ENCODE data around the gene TRMT6. TPM values are rescaled to one million over a fixed set of nuclear protein-coding genes. Genes with fewer than 3 reads are reported as not detected.

The TRMT6 gene
- total RNA-seq, 2 experiments from 2014 or later, result 24.9 to 27.1 TPM

DNA sequence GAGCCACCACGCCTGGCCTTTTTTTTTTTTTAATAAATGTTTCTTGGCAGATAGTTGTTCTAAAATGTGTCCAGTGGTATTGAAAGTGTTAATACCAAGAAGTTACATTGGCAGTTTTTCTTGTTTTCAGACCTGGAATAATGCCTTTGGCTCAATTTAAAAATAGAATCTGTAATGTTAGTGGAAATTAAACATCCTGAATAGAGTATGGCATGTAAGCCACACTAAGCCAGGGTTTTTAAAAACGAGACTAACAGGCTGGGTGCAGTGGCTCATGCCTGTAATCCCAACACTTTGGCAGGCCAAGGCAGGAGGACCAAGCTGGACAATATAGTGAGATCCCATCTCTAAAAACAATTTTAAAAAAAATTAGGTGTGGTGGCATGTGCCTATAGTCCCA is 25.4 kb upstream of the TRMT6 start:
- H3K27ac Mint-ChIP-seq, result no peak overlapping the region
- no peaks in the 10 kb centered on the region for H3K4me1 Mint-ChIP-seq (ENCODE audit: low read depth)
- H3K36me3 Mint-ChIP-seq, result peaks cover 42% of the 10 kb centered on the region
- POLR2A ChIA-PET, result no interaction called here
- H3K4me3 Mint-ChIP-seq, result no peak overlapping the region
- H3K27me3 Mint-ChIP-seq, result no peaks in the 10 kb centered on the region
- DNase-seq, result no peak
- CTCF ChIA-PET, result no interaction called here
- no peaks in the 10 kb centered on the region for H3K9me3 Mint-ChIP-seq
- intact Hi-C loops (cut with micrococcal nuclease), result no loop called here

DNA sequence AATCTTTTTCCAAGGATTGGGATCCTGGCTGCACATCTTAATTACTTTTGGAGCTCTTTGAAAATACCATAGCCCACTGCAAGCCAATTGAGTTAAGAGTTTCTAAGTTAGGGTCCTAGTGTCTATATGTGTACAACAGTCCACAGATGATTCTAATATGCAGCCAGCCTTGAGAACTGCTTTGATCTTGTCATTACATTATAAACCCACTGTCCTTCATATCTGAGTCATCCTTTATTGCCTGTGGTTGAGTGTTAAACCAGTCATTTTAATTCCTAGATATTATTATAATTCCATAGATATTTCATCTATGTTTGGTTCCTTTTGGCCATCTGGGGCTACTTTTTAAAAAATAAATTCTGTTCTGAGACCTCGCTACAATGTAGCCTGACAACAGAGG is 24.2 kb upstream of the TRMT6 start:
- ChIA-PET POLR2A (no interaction called here), CTCF (no interaction called here)
- H3K36me3 Mint-ChIP-seq, result peaks cover 44% of the 10 kb centered on the region

DNA sequence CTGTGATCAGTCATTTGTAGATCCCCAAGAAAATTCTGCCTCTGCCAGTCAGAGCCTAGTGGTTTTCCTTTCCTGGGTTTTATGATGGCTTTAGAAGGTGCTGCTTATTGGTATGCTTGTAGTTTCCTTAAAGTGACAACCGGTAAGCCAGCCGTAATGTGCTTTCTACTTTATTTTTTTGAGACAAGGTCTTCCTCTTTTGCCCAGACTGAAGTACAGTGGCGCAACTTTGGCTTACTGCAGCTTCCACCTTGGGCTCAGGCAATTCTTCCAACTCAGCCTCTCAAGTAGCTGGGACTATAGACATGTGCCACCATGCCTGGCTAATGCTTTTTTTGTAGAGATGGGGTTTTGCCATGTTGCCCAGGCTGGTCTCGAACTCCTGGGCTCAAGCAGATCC is 23.6 kb upstream of the TRMT6 start:
- H3K4me3 Mint-ChIP-seq, result no peak overlapping the region
- H3K36me3 Mint-ChIP-seq, result peaks cover 41% of the 10 kb centered on the region
- intact Hi-C loops (cut with micrococcal nuclease), result no loop called here
- ChIA-PET CTCF (no interaction called here), POLR2A (no interaction called here)
- no peak for DNase-seq
- H3K27me3 Mint-ChIP-seq, result no peaks in the 10 kb centered on the region
- no peaks in the 10 kb centered on the region for H3K4me1 Mint-ChIP-seq (ENCODE audit: low read depth)
- H3K27ac Mint-ChIP-seq, result no peak overlapping the region
- no peaks in the 10 kb centered on the region for H3K9me3 Mint-ChIP-seq

More for the DNA sequence above, 24.2 kb upstream of the TRMT6 start:
- H3K27ac Mint-ChIP-seq, result no peak overlapping the region
- no peak overlapping the region for H3K4me3 Mint-ChIP-seq
- intact Hi-C loops (cut with micrococcal nuclease), result no loop called here
- DNase-seq, result no peak
- no peaks in the 10 kb centered on the region for H3K27me3 Mint-ChIP-seq
- no peaks in the 10 kb centered on the region for H3K4me1 Mint-ChIP-seq (ENCODE audit: low read depth)
- H3K9me3 Mint-ChIP-seq, result no peaks in the 10 kb centered on the region

DNA sequence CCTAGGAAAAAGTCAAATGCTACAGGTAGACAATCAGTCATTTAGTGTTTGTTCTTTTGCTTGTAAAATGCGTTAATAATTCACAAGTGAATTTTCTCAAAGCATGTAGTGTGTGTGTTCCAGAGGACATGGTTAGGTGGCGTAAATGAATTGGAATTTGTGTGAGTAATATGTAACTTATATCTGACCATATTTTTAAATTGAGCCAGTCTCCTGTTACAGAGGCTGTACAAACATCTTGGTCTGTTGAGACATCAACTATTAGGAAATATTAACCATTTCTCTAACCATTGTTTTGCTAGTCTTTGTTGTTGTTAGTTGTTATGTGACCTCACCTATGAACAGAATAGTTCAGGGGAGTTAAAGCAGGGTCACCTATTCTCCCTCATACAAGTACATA is 22.8 kb upstream of the TRMT6 start:
- no peaks in the 10 kb centered on the region for H3K4me1 Mint-ChIP-seq (ENCODE audit: low read depth)
- no peak for DNase-seq
- intact Hi-C loops (cut with micrococcal nuclease), result no loop called here
- no peak overlapping the region for H3K4me3 Mint-ChIP-seq
- H3K36me3 Mint-ChIP-seq, result peaks cover 36% of the 10 kb centered on the region
- ChIA-PET CTCF (interaction anchor here (1.4 kb wide), 1 partner anchor 444 kb away, joined by 3 read pairs; no protein-coding TSS in a partner anchor), POLR2A (no interaction called here)
- no peaks in the 10 kb centered on the region for H3K27me3 Mint-ChIP-seq
- no peaks in the 10 kb centered on the region for H3K9me3 Mint-ChIP-seq
- no peak overlapping the region for H3K27ac Mint-ChIP-seq

DNA sequence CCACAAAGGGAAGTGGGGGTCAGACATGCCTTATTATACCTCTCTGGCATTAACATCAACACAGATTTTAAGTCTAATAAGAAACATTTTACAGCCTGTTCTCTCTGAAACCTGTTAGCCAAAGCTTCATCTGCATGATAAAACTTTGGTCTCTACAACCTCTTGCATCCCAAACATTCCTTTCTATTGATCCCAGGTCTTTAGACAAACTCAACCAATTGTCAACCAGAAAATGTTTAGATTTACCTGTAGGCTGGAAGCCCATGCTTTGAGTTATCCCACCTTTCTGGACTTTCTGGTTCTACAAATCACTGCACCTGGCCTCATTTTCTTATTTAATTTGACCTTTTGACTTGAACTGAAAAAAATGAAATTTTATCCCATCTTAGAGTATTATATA is 20.9 kb upstream of the TRMT6 start:
- Mint-ChIP-seq H3K36me3 (peaks cover 40% of the 10 kb centered on the region), H3K9me3 (no peaks in the 10 kb centered on the region), H3K27ac (no peak overlapping the region), H3K4me1 (ENCODE audit: low read depth) (no peaks in the 10 kb centered on the region), H3K27me3 (no peaks in the 10 kb centered on the region), H3K4me3 (no peak overlapping the region)
- ChIA-PET POLR2A (no interaction called here), CTCF (interaction anchor here (1.2 to 1.4 kb wide), 2 partner anchors 9 to 441 kb away, joined by 3 read pairs; no protein-coding TSS in a partner anchor)
- intact Hi-C loops (cut with micrococcal nuclease), result no loop called here
- no peak for DNase-seq

DNA sequence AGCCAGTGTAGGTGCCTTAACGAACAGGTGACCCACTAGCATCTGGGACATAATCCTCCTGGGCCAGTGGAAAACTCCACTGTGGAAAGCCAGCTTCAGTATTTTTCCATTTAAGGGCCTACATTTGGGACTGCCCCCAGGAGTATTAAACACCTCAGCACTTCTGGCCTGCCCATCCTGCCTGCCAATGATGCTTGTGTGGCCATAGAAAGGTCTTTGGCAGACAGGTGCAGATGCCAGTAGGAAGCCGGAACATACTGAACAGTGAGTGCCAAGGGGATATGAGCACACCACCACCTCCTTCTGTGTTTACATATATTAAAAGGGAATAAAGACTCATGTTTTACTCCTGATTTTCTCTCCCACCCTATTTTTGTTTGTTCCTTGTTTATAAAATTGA is 20.0 kb upstream of the TRMT6 start:
- CTCF ChIA-PET, result interaction anchor here (1.2 to 1.4 kb wide), 2 partner anchors 10 to 441 kb away, joined by 3 read pairs; no protein-coding TSS in a partner anchor
- Mint-ChIP-seq H3K4me3 (no peak overlapping the region), H3K36me3 (peaks cover 40% of the 10 kb centered on the region), H3K4me1 (ENCODE audit: low read depth) (no peaks in the 10 kb centered on the region), H3K27me3 (no peaks in the 10 kb centered on the region), H3K27ac (no peak overlapping the region), H3K9me3 (no peaks in the 10 kb centered on the region)
- no peak for DNase-seq
- intact Hi-C loops (cut with micrococcal nuclease), result no loop called here
- POLR2A ChIA-PET, result no interaction called here

DNA sequence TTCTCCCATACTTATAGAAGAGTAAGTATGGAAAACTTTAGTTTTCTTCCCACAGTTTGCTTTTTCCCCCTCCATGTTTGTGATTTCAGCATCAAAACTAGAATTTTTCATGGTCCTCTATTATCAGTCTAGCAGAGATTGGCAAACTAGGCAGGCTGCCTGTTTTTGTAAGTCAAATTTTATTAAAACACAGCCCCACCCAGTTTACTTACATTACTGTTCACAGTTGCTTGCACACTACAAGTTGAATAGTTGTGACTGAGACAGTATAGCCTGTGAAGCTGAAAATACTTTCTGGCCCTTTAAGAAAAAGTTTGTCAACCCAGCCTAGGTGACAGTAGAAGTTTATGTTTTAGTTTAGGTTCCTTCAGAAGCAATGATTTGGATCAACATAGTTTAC is 19.6 kb upstream of the TRMT6 start:
- no peak for DNase-seq
- Mint-ChIP-seq H3K9me3 (no peaks in the 10 kb centered on the region), H3K36me3 (peaks cover 42% of the 10 kb centered on the region), H3K4me1 (ENCODE audit: low read depth) (no peaks in the 10 kb centered on the region), H3K4me3 (no peak overlapping the region), H3K27ac (no peak overlapping the region), H3K27me3 (no peaks in the 10 kb centered on the region)
- CTCF ChIA-PET, result interaction anchor here (1.2 to 1.4 kb wide), 2 partner anchors 10 to 440 kb away, joined by 3 read pairs; no protein-coding TSS in a partner anchor
- POLR2A ChIA-PET, result no interaction called here
- intact Hi-C loops (cut with micrococcal nuclease), result no loop called here

DNA sequence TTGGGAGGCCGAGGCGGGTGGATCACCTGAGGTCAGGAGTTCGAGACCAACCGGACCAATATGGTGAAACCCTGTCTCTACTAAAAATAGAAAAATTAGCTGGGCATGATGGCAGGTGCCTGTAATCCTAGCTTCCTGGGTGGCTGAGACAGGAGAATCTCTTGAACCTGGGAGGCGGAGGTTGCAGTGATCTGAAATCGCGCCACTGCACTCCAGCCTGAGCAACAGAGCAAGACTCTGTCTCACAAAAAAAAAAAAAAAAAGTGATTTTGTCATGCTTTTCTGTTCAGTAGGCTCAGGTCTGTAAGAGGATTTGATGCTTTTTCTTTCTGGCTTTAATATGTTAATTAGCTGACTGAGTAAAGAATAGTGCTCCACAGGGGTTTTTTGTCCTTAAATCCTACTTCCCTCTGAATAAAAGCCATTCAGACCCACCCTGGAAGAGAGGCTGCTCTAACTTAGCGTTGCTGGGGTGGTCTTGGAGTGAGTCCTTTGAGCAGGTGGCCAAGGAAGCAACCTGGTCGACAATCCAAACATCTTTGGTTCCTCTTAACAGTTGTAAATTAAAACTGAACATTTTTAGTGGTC is 19.1 kb upstream of the TRMT6 start:
- no peaks in the 10 kb centered on the region for H3K4me1 Mint-ChIP-seq (ENCODE audit: low read depth)
- intact Hi-C loops (cut with micrococcal nuclease), result no loop called here
- H3K27me3 Mint-ChIP-seq, result no peaks in the 10 kb centered on the region
- peaks cover 44% of the 10 kb centered on the region for H3K36me3 Mint-ChIP-seq
- ChIA-PET POLR2A (no interaction called here), CTCF (no interaction called here)
- H3K9me3 Mint-ChIP-seq, result no peaks in the 10 kb centered on the region
- no peak overlapping the region for H3K27ac Mint-ChIP-seq
- H3K4me3 Mint-ChIP-seq, result no peak overlapping the region
- DNase-seq, result no peak

DNA sequence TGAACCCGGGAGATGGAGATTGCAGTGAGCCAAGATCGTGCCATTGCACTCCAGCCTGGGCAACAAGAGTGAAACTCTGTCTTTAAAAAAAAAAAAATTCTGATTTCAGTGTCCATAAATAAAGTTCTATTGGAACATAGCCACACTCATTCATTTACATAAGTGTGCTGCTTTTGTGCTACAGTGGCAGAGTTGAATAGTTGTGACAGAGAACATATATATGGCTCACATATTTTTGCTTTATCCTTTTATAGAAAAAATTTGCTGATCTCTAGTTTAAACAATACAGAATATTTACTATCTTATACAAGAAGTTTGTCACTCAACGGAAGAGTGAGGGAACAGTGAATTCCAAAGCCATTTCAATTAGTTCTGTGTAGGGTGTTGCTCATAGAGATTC is 18.1 kb upstream of the TRMT6 start:
- intact Hi-C loops (cut with micrococcal nuclease), result no loop called here
- H3K36me3 Mint-ChIP-seq, result peaks cover 53% of the 10 kb centered on the region
- ChIA-PET POLR2A (no interaction called here), CTCF (no interaction called here)
- H3K4me3 Mint-ChIP-seq, result no peak overlapping the region
- DNase-seq, result no peak
- H3K27ac Mint-ChIP-seq, result no peak overlapping the region
- H3K9me3 Mint-ChIP-seq, result no peaks in the 10 kb centered on the region
- no peaks in the 10 kb centered on the region for H3K27me3 Mint-ChIP-seq
- H3K4me1 Mint-ChIP-seq (ENCODE audit: low read depth), result no peaks in the 10 kb centered on the region

DNA sequence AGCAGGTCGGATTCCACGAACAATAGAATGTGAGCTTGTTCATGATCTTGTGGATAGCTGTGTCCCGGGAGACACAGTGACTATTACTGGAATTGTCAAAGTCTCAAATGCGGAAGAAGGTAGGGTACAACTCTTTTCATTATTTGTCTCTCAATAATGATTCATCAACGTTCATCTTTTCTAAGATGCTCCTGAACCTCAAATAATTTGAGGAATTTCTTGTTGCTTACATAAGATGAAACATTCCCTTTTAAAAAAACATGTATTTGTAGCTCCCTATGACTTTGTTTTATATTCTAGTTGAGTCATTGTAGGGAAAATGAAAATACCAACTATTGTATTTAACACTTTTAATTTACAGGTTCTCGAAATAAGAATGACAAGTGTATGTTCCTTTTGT is 17.1 kb upstream of the TRMT6 start:
- Mint-ChIP-seq H3K4me1 (ENCODE audit: low read depth) (no peaks in the 10 kb centered on the region), H3K36me3 (peaks cover 51% of the 10 kb centered on the region), H3K4me3 (no peak overlapping the region), H3K27ac (no peak overlapping the region), H3K9me3 (no peaks in the 10 kb centered on the region), H3K27me3 (no peaks in the 10 kb centered on the region)
- POLR2A ChIA-PET, result no interaction called here
- no peak for DNase-seq
- intact Hi-C loops (cut with micrococcal nuclease), result no loop called here
- CTCF ChIA-PET, result no interaction called here

DNA sequence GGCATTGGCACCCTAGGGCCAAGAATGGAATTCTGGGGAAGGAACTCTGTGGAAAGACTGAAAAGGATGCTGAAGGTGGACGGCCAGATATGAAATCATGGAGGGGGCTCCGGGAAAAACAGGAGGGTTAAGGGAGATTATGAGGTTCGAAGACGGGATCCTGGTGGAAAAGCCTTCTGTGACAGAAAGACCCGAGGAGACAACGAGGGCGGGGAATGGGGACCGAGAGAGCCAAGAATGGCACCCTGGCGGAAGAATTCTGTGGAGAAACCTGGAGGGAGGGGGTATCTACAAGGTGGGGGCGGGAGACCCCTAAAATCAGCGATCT is 426 bp downstream of the TRMT6 start:
- peak overlapping the region; percentile 95 for H3K27ac Mint-ChIP-seq
- CTCF ChIA-PET, result interaction anchor here (2.1 kb wide), 1 partner anchor 421 kb away, joined by 14 read pairs; no protein-coding TSS in a partner anchor
- H3K4me1 Mint-ChIP-seq (ENCODE audit: low read depth), result peaks cover 64% of the 10 kb centered on the region
- intact Hi-C loops (cut with micrococcal nuclease), result loop anchor here (1.0 to 5.0 kb wide), 8 partner anchors 30 to 823 kb away; partner anchors contain the start of genes CDS2 and SHLD1
- H3K4me3 Mint-ChIP-seq, result peak overlapping the region; percentile 88
- H3K27me3 Mint-ChIP-seq, result peaks cover 1% of the 10 kb centered on the region
- POLR2A ChIA-PET, result interaction anchor here (1.1 kb wide), 1 partner anchor 47 kb away, joined by 4 read pairs; no protein-coding TSS in a partner anchor
- H3K36me3 Mint-ChIP-seq, result peaks cover 65% of the 10 kb centered on the region
- no peak for DNase-seq
- H3K9me3 Mint-ChIP-seq, result no peaks in the 10 kb centered on the region

DNA sequence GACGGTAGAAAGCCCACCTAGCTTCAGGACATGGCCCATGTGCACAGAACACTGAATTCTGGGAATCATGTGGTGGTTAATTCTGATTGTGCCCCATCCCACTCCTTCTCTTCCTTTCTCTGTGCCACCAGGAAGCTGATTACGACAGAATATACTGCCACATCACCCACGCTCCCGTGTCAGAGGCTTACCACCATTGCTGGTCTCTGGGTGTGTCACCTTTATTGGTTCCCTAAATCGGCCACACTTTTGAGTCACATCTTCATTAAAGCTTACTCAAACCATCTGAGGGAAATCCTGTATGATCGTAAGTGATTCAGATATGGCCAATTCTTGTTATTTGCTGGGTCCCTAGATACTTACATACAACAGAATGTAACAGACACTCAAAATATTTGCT is 3.1 kb downstream of the TRMT6 start:
- intact Hi-C loops (cut with micrococcal nuclease), result loop anchor here (2.0 to 5.0 kb wide), 2 partner anchors 28 to 355 kb away; no protein-coding TSS in a partner anchor
- Mint-ChIP-seq H3K4me3 (peak overlapping the region; percentile 27), H3K36me3 (peaks cover 66% of the 10 kb centered on the region), H3K4me1 (ENCODE audit: low read depth) (peaks cover 61% of the 10 kb centered on the region), H3K27ac (peak overlapping the region; percentile 89), H3K9me3 (no peaks in the 10 kb centered on the region), H3K27me3 (peaks cover 1% of the 10 kb centered on the region)
- ChIA-PET CTCF (interaction anchor here (1.0 to 1.1 kb wide), 4 partner anchors 13 to 417 kb away, joined by 3 to 4 read pairs (median 3); no protein-coding TSS in a partner anchor), POLR2A (interaction anchor here (0.6 to 1.4 kb wide), 5 partner anchors 27 to 338 kb away, joined by 3 to 7 read pairs (median 4); no protein-coding TSS in a partner anchor)
- DNase-seq, result peak; percentile 82

DNA sequence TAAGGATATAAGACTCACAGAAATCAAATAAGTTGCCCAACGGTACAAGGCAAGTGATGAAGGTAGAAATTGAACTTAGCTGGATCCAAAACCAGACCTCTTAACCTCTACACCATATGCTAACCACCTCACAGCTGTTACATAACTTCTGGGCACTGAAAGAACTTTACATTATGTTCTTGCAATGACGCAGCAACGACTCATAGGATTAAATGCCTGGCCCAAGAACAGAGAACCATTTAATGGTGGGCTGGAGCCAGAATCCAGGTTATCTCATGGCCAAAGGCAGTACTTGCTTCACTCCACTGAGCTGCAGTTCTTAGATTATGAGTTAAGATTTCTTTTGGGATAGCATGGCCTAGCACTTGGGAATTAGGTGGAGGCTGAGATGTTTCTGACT is 4.4 kb downstream of the TRMT6 start:
- Mint-ChIP-seq H3K9me3 (no peaks in the 10 kb centered on the region), H3K4me3 (no peak overlapping the region), H3K27ac (peak overlapping the region; percentile 89), H3K27me3 (peaks cover 1% of the 10 kb centered on the region), H3K4me1 (ENCODE audit: low read depth) (peaks cover 49% of the 10 kb centered on the region), H3K36me3 (peaks cover 70% of the 10 kb centered on the region)
- DNase-seq, result peak; percentile 30
- CTCF ChIA-PET, result interaction anchor here (0.8 to 1.4 kb wide), 3 partner anchors 27 to 417 kb away, joined by 4 to 6 read pairs (median 4); no protein-coding TSS in a partner anchor
- intact Hi-C loops (cut with micrococcal nuclease), result loop anchor here (2.0 to 5.0 kb wide), 2 partner anchors 27 to 354 kb away; no protein-coding TSS in a partner anchor
- POLR2A ChIA-PET, result no interaction called here
